NB4 (cell line): Measurements from ENCODE around the gene KCNIP4.

Experiments used
- DNase-seq: peaks from one replicate; pipeline ENCODE4 v3.0.0; 2010; ENCODE audit warnings: low read depth
- H3K4me3 ChIP-seq: one replicate; pipeline ENCODE4 v1.5.1; 2011; ENCODE audit warnings: mild to moderate bottlenecking, low read depth, low read length, moderate library complexity
- CTCF ChIP-seq: IDR thresholded peaks from one replicate; pipeline ENCODE4 v1.5.1; 2012; ENCODE audit warnings: low read depth, low read length
- MAX ChIP-seq: IDR thresholded peaks from 2 replicates; pipeline ENCODE4 v1.6.1; 2011; ENCODE audit warnings: low read depth, low read length
- MYC ChIP-seq: IDR thresholded peaks from 2 replicates; pipeline ENCODE4 v1.6.1; 2011; ENCODE audit warnings: low read depth, low read length
- POLR2A ChIP-seq: IDR thresholded peaks from 2 replicates; pipeline ENCODE4 v1.6.1; 2011; ENCODE audit warnings: mild to moderate bottlenecking; ENCODE audit not compliant: insufficient read length; ENCODE audit errors: extremely low read depth

The KCNIP4 gene

GRCh38 chr4:21806991-21807390 lies 141.6 kb downstream of the KCNIP4 start:
- H3K4me3 ChIP-seq = no peak overlapping the region
- no peak for TF ChIP-seq CTCF
- no peak for TF ChIP-seq POLR2A
- no peak for TF ChIP-seq MYC
- TF ChIP-seq MAX = no peak
- DNase-seq = no peak

- H3K4me3 ChIP-seq = no peak overlapping the region
- no peak for DNase-seq
- TF ChIP-seq MAX (no peak), CTCF (no peak), POLR2A (no peak), MYC (no peak)
These were observed 146.2 kb downstream of the KCNIP4 start for GRCh38 chr4:21802406-21802805.

- no peak for TF ChIP-seq CTCF
- no peak for TF ChIP-seq MAX
- TF ChIP-seq MYC = no peak
- TF ChIP-seq POLR2A = no peak
- H3K4me3 ChIP-seq = no peak overlapping the region
- DNase-seq = no peak
These were observed 146.7 kb downstream of the KCNIP4 start for GRCh38 chr4:21801661-21802385.

GRCh38 chr4:21795091-21795490 lies 153.5 kb downstream of the KCNIP4 start:
- TF ChIP-seq MAX (no peak), CTCF (no peak), POLR2A (no peak), MYC (no peak)
- no peak overlapping the region for H3K4me3 ChIP-seq
- DNase-seq = peak; percentile 17

- H3K4me3 ChIP-seq = no peak overlapping the region
- no peak for DNase-seq
- TF ChIP-seq MYC (no peak), POLR2A (no peak), CTCF (no peak), MAX (no peak)
These were observed 155.8 kb downstream of the KCNIP4 start for GRCh38 chr4:21792736-21793135.
